GM23248 (cell line): Measurements from ENCODE around the gene FDPS. TPM values are rescaled to one million over a fixed set of nuclear protein-coding genes. Genes with fewer than 3 reads are reported as not detected.

Source experiments
- DNase-seq: peaks from one replicate; pipeline ENCODE4 v3.0.0-alpha.2; 2015
- H2AFZ ChIP-seq: fragments of 200-600 bp; sonication (generic); 2 replicates; pipeline ENCODE4 v1.6.1; 2016; ENCODE audit warnings: antibody characterized with exemption
- H3F3A ChIP-seq: fragments of 200-600 bp; sonication (generic); 2 replicates; pipeline ENCODE4 v1.6.1; 2016; ENCODE audit warnings: mild to moderate bottlenecking, antibody characterized with exemption, mixed run types; ENCODE audit not compliant: insufficient read depth
- H3K27ac ChIP-seq: fragments of 200-600 bp; sonication (generic); 2 replicates; pipeline ENCODE4 v1.5.1; 2016; ENCODE audit warnings: mild to moderate bottlenecking
- H3K27me3 ChIP-seq: fragments of 200-600 bp; sonication (generic); replicated peaks from 2 replicates; pipeline ENCODE4 v1.6.1; 2016; ENCODE audit warnings: mild to moderate bottlenecking; ENCODE audit not compliant: insufficient read depth
- H3K36me3 ChIP-seq: fragments of 200-600 bp; sonication (generic); 2 replicates; pipeline ENCODE4 v1.6.1; 2016; ENCODE audit warnings: low read depth, mild to moderate bottlenecking
- H3K4me1 ChIP-seq: fragments of 200-600 bp; sonication (generic); 2 replicates; pipeline ENCODE4 v1.6.1; 2016; ENCODE audit warnings: mild to moderate bottlenecking; ENCODE audit not compliant: insufficient read depth
- H3K4me2 ChIP-seq: fragments of 200-600 bp; sonication (generic); one replicate; pipeline ENCODE4 v1.6.1; 2016; ENCODE audit warnings: mild to moderate bottlenecking; ENCODE audit not compliant: unreplicated experiment
- H3K4me3 ChIP-seq: fragments of 200-600 bp; sonication (generic); 2 replicates; pipeline ENCODE4 v1.5.1; 2016; ENCODE audit warnings: mild to moderate bottlenecking
- H3K79me2 ChIP-seq: fragments of 200-600 bp; sonication (generic); 2 replicates; pipeline ENCODE4 v1.6.1; 2016; ENCODE audit warnings: mild to moderate bottlenecking; ENCODE audit not compliant: insufficient read depth
- H3K9ac ChIP-seq: fragments of 200-600 bp; sonication (generic); 2 replicates; pipeline ENCODE4 v1.6.1; 2016; ENCODE audit warnings: mild to moderate bottlenecking
- H3K9me2 ChIP-seq: fragments of 200-600 bp; sonication (generic); 2 replicates; pipeline ENCODE4 v1.6.1; 2016; ENCODE audit warnings: mixed run types, mild to moderate bottlenecking, moderate library complexity; ENCODE audit not compliant: insufficient read depth
- H3K9me3 ChIP-seq: fragments of 200-600 bp; sonication (generic); one replicate; pipeline ENCODE4 v1.6.1; 2017; ENCODE audit warnings: low read depth
- H4K20me1 ChIP-seq: fragments of 200-600 bp; sonication (generic); 2 replicates; pipeline ENCODE4 v1.6.0; 2016; ENCODE audit not compliant: insufficient read depth
- EZH2 ChIP-seq: fragments of 200-600 bp; sonication (generic); IDR thresholded peaks from 2 replicates; pipeline ENCODE4 v1.6.1; 2018; ENCODE audit warnings: antibody characterized with exemption, mild to moderate bottlenecking; ENCODE audit not compliant: insufficient read depth, poor library complexity, severe bottlenecking
- EZH2phosphoT487 ChIP-seq: fragments of 200-600 bp; sonication (generic); IDR thresholded peaks from 2 replicates; pipeline ENCODE4 v1.6.1; 2018; ENCODE audit warnings: antibody characterized with exemption, moderate library complexity, mild to moderate bottlenecking, low read depth; ENCODE audit not compliant: insufficient read depth
- WGBS, 2 experiments: methylation state at CpG; one replicate each; pipeline ENCODE4 v1.1.6; 2015 to 2017; ENCODE audit warnings: low lambda C conversion rate in 2 of 2, low coverage in 1 of 2; ENCODE audit errors: missing lambda C conversion rate in 2 of 2; 5-methylcytosine and 5-hydroxymethylcytosine counted together
- in situ Hi-C: fragments of 300-500 bp; cut with MboI; formaldehyde crosslinking; loops from 2 replicates; pipeline ENCODE4 v1.15.0; 2020
- polyA plus RNA-seq: library from polyadenylated mRNA; unstranded; fragments of >200 nt; fragmentation: Nextera tagmentation; extraction: Ambion mirVana; gene quantifications from 2 replicates; pipeline ENCODE4 v1.2.1, GENCODE V29; 2016
- total RNA-seq: library from RNA; depleted of rRNA; stranded (reverse); fragments of >200 nt; shearing (Covaris generic); gene quantifications from 2 replicates; pipeline ENCODE4 v1.2.3, GENCODE V29; 2014

FDPS gene
- total and polyA plus RNA-seq, 2 experiments from 2014 or later: 96.3 to 116 TPM

DNA sequence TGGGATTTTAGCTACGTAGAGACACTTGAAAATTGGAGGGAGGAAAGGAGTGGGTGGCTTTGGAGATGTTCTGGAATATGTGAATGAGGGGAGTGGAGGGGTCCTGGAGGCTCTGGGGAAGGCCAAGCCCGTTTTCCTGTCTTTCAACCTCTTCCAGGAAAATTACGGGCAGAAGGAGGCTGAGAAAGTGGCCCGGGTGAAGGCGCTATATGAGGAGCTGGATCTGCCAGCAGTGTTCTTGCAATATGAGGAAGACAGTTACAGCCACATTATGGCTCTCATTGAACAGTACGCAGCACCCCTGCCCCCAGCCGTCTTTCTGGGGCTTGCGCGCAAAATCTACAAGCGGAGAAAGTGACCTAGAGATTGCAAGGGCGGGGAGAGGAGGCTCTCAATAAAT is 11.6 kb downstream of the FDPS start:
- 23 to 26% methylated on average over 11 of the region's 11 CpGs for WGBS, 2 experiments
- peaks cover 17% of the 10 kb centered on the region for H3K79me2 ChIP-seq
- no peaks in the 10 kb centered on the region for H3K9me2 ChIP-seq
- DNase-seq: no peak
- H3K27ac ChIP-seq: peak overlapping the region; percentile 9; the same call in 1 of the 2 replicates
- H3K4me2 ChIP-seq: peak overlapping the region; percentile 99
- in situ Hi-C loops: no loop called here
- no peaks in the 10 kb centered on the region for H3K27me3 ChIP-seq
- peak overlapping the region; percentile 89 for H3K4me3 ChIP-seq
- no peak for TF ChIP-seq EZH2
- no peak for TF ChIP-seq EZH2phosphoT487
- peaks cover 12% of the 10 kb centered on the region for H3K4me1 ChIP-seq
- no peaks in the 10 kb centered on the region for H4K20me1 ChIP-seq
- H3K9ac ChIP-seq: peak overlapping the region; percentile 83
- no peaks in the 10 kb centered on the region for H3K9me3 ChIP-seq
- peaks cover 8% of the 10 kb centered on the region for H3F3A ChIP-seq
- no peaks in the 10 kb centered on the region for H3K36me3 ChIP-seq
- peak overlapping the region; percentile 75 for H2AFZ ChIP-seq

DNA sequence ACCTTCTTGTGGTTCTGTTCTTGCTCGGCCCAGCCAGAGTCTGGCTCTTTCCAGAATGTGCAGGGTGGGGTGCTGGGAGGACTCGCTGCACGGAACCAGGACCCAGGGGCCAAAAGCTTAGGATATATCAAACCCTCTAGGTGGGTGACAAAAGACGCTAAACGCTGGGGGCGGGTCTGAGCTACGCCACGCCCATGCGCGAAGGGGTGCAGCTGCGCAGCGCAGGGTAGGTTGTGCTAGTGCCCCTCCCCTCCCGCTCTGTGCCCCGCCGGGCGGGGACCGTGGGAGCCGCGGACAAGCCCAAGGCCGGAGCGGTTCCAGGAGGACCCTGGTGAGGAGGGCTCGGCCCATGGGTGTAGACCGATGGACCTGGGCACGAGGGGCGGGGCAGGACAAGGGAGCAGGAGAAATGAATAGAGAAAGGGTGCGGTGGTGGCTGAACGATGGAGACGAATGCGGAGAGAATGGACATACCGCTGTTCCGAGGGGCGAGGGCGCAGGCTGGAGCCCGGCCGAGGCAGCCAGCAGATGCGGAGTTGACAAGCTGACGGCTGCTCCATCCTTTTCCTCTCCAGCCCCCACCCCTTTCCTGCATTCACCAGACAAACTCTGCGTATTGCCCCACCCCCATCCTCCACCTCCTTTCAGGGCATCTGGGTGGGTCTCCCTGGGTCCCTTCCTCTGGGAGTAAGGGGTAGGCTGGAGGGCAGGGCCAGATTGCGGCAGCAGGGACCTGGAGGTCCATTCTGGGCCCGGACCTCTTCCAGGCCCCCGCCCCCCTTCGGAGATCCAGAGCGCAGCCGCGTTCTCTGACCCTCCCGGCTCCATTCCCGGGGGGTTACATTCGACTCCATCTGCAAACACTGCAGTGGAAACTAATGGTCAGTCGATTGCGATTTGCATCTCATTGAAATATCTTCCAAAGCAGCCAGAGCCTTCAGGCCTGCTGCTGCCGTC is 12.3 kb downstream of the FDPS start, which contains the start of gene RUSC1:
Gene RUSC1 (plus strand): TSS at position 234 of the 957 bp plus-strand sequence. CDS start 880 bp downstream, outside the sequence.
- H2AFZ ChIP-seq: peak within 1 kb of the TSS; percentile 75
- TF ChIP-seq EZH2phosphoT487 (no peak), EZH2 (no peak)
- H3K27me3 ChIP-seq: no peaks in the 10 kb centered on the region
- no peaks in the 10 kb centered on the region for H3K9me3 ChIP-seq
- in situ Hi-C loops: no loop called here
- peaks cover 24% of the 10 kb centered on the region for H3K79me2 ChIP-seq
- peaks cover 8% of the 10 kb centered on the region for H3F3A ChIP-seq
- H3K4me2 ChIP-seq: peak within 1 kb of the TSS; percentile 99
- 5% methylated on average over 50 to 51 of the region's 51 CpGs for whole genome bisulfite sequencing, 2 experiments
- peak within 1 kb of the TSS; percentile 9; the same call in 1 of the 2 replicates for H3K27ac ChIP-seq
- peaks cover 12% of the 10 kb centered on the region for H3K4me1 ChIP-seq
- peak within 1 kb of the TSS; percentile 89 for H3K4me3 ChIP-seq
- no peaks in the 10 kb centered on the region for H4K20me1 ChIP-seq
- H3K9me2 ChIP-seq: no peaks in the 10 kb centered on the region
- DNase-seq: peak; percentile 83
- no peaks in the 10 kb centered on the region for H3K36me3 ChIP-seq
- peak within 1 kb of the TSS; percentile 83 for H3K9ac ChIP-seq

DNA sequence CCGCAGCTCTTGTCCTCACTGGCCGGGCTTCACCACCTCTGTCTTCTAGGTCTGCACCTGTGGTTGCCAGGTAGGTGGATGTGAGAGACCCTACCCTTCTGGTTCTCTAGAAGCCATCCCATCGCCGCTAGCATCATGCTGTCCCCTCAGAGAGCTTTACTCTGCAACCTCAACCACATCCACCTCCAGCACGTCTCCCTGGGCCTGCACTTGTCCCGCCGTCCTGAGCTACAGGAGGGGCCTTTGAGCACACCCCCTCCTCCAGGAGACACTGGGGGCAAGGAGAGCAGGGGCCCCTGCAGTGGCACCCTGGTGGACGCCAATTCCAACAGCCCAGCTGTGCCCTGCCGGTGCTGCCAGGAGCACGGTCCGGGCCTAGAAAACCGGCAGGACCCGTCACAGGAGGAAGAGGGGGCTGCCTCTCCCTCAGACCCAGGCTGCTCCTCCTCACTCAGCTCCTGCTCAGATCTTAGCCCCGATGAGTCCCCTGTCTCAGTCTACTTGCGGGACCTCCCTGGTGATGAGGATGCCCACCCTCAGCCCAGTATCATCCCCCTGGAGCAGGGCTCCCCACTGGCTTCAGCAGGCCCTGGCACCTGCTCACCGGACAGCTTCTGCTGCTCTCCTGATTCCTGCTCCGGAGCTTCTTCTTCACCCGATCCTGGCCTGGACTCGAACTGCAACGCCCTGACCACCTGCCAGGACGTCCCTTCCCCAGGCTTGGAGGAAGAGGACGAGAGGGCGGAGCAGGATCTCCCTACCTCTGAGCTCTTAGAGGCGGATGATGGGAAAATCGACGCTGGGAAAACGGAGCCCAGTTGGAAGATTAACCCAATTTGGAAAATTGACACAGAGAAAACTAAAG is 13.2 kb downstream of the FDPS start:
- Histone ChIP-seq H3K79me2 (peaks cover 30% of the 10 kb centered on the region), H3F3A (peaks cover 8% of the 10 kb centered on the region), H3K9me3 (no peaks in the 10 kb centered on the region), H3K9ac (peak overlapping the region; percentile 83), H4K20me1 (no peaks in the 10 kb centered on the region), H3K4me3 (peak overlapping the region; percentile 89), H3K4me2 (peak overlapping the region; percentile 99), H3K9me2 (no peaks in the 10 kb centered on the region), H3K4me1 (peaks cover 12% of the 10 kb centered on the region), H3K36me3 (peaks cover 1% of the 10 kb centered on the region; the same call in 1 of the 2 replicates), H3K27ac (peak overlapping the region; percentile 76; the same call in 1 of the 2 replicates), H3K27me3 (no peaks in the 10 kb centered on the region), H2AFZ (no peak overlapping the region)
- 28 to 30% methylated on average over 27 of the region's 27 CpGs for WGBS, 2 experiments
- TF ChIP-seq EZH2: no peak
- no peak for TF ChIP-seq EZH2phosphoT487
- DNase-seq: peak; percentile 32
- in situ Hi-C loops: no loop called here

DNA sequence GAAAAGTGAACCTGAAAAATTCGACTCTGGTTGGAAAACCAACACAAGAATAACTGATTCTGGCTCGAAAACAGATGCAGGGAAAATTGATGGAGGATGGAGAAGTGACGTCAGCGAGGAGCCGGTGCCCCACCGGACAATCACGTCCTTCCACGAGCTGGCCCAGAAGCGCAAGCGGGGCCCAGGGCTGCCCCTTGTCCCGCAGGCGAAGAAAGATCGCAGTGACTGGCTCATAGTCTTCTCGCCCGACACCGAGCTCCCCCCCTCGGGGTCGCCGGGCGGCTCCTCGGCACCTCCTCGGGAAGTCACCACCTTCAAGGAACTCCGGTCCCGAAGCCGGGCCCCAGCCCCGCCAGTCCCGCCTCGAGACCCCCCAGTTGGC is 13.9 kb downstream of the FDPS start:
- peak overlapping the region; percentile 76 for H3K27ac ChIP-seq
- no peak overlapping the region; the same call in 1 of the 2 replicates for H2AFZ ChIP-seq
- no peaks in the 10 kb centered on the region for H3K9me3 ChIP-seq
- H3K9ac ChIP-seq: peak overlapping the region; percentile 83
- no peak for TF ChIP-seq EZH2phosphoT487
- H4K20me1 ChIP-seq: no peaks in the 10 kb centered on the region
- H3K4me2 ChIP-seq: peak overlapping the region; percentile 99
- H3F3A ChIP-seq: peaks cover 8% of the 10 kb centered on the region
- WGBS, 2 experiments: 1 to 3% methylated on average over 24 to 27 of the region's 28 CpGs
- peaks cover 12% of the 10 kb centered on the region for H3K4me1 ChIP-seq
- H3K4me3 ChIP-seq: peak overlapping the region; percentile 89
- H3K79me2 ChIP-seq: peaks cover 37% of the 10 kb centered on the region
- H3K27me3 ChIP-seq: no peaks in the 10 kb centered on the region
- in situ Hi-C loops: no loop called here
- no peaks in the 10 kb centered on the region for H3K9me2 ChIP-seq
- peaks cover 4% of the 10 kb centered on the region; the same call in 1 of the 2 replicates for H3K36me3 ChIP-seq
- DNase-seq: peak; percentile 70
